Panc1 (cell line): Measurements from ENCODE around the gene FGF14. TPM values are rescaled to one million over a fixed set of nuclear protein-coding genes. Genes with fewer than 3 reads are reported as not detected.
A peak's percentile ranks its signal among the peaks of the same experiment; 100 is the strongest.

ENCODE experiments used
- ATAC-seq: fragments of 200-7000 bp; cut with Tn5 transposase; 2 replicates; pipeline ENCODE4 v1.9.1; 2020; ENCODE audit warnings: mild to moderate bottlenecking, moderate library complexity
- BruUV-seq: library from RNA; stranded (reverse); fragments of 400-500 nt; replicated peaks from 2 replicates; lab custom pipeline; 2021; lab: Mats Ljungman, UMichigan
- CTCF ChIA-PET: fragments of 300-600 bp; sonication (Branson Sonifier 250); formaldehyde crosslinking; loops from one replicate; lab custom pipeline; 2022; ENCODE audit warnings: antibody characterized with exemption; lab: Charles Lee
- POLR2A ChIA-PET: fragments of 300-600 bp; sonication (Branson Sonifier 250); formaldehyde crosslinking; loops from one replicate; lab custom pipeline; 2022; ENCODE audit warnings: antibody characterized with exemption; lab: Charles Lee
- DNase-seq: peaks from one replicate; pipeline ENCODE4 v3.0.0-alpha.2; 2010; ENCODE audit warnings: low read depth, low spot score
- H3K27ac ChIP-seq: 2 replicates; pipeline ENCODE4 v1.5.1; 2011; ENCODE audit warnings: mild to moderate bottlenecking, low read length, inconsistent platforms
- H3K27me3 ChIP-seq: fragments of 200-500 bp; sonication (Bioruptor generic); 2 replicates; pipeline ENCODE4 v1.6.0; 2014; ENCODE audit warnings: low read length, inconsistent platforms; ENCODE audit not compliant: control insufficient read depth, insufficient read depth
- H3K36me3 ChIP-seq: fragments of 200-500 bp; sonication (Bioruptor generic); 2 replicates; pipeline ENCODE4 v1.5.1; 2014; ENCODE audit warnings: inconsistent platforms, mild to moderate bottlenecking, low read length, moderate library complexity; ENCODE audit not compliant: control insufficient read depth, insufficient read depth
- H3K4me1 ChIP-seq: 2 replicates; pipeline ENCODE4 v1.5.1; 2011; ENCODE audit warnings: inconsistent platforms, mild to moderate bottlenecking, low read length, moderate library complexity; ENCODE audit not compliant: control insufficient read depth, insufficient read depth
- H3K4me3 ChIP-seq, 2 experiments: 2 replicates each; pipeline ENCODE4 v1.5.1; 2011 to 2012; ENCODE audit warnings: low read depth in 2 of 2, low read length in 2 of 2, mild to moderate bottlenecking in 2 of 2, inconsistent platforms in 1 of 2, moderate library complexity in 1 of 2
- H3K9me3 ChIP-seq: fragments of 200-500 bp; sonication (Bioruptor generic); 2 replicates; pipeline ENCODE4 v1.5.1; 2014; ENCODE audit warnings: low read depth, mild to moderate bottlenecking, inconsistent platforms, low read length, moderate library complexity; ENCODE audit not compliant: control insufficient read depth, insufficient read depth
- CTCF ChIP-seq: fragments of 450-650 bp; IDR thresholded peaks from 2 replicates; pipeline ENCODE4 v1.5.1; 2017; ENCODE audit warnings: mild to moderate bottlenecking
- POLR2AphosphoS5 ChIP-seq: IDR thresholded peaks from 2 replicates; pipeline ENCODE4 v1.6.1; 2012; ENCODE audit warnings: mild to moderate bottlenecking, low read depth, low read length, moderate library complexity
- SIN3A ChIP-seq: IDR thresholded peaks from 2 replicates; pipeline ENCODE4 v1.6.1; 2012; ENCODE audit warnings: low read depth, mild to moderate bottlenecking, low read length, moderate library complexity, borderline replicate concordance; ENCODE audit not compliant: insufficient read depth
- TCF7L2 ChIP-seq: IDR thresholded peaks from 2 replicates; pipeline ENCODE4 v1.6.1; 2011; ENCODE audit warnings: mild to moderate bottlenecking, low read depth, low read length, inconsistent platforms
- in situ Hi-C: cut with HindIII; loops from 2 replicates; pipeline ENCODE4 v1.10.0; 2016; ENCODE audit warnings: low sequenced_read_pairs, low pct_unique_long_range_greater_than_20kb
- intact Hi-C: fragments of 100-400 bp; cut with micrococcal nuclease; formaldehyde crosslinking; loops from one replicate; pipeline ENCODE4 v1.10.0; 2022; ENCODE audit not compliant: unreplicated experiment
- total RNA-seq: library from RNA; stranded (reverse); gene quantifications from one replicate; pipeline ENCODE4 v1.2.1, GENCODE V29; 2021; ENCODE audit not compliant: unreplicated experiment
- TF ChIP-seq, protein P1 (sequence below), 2 experiments: IDR thresholded peaks; 2 replicates each; pipeline ENCODE4 v1.6.1; 2011 to 2012; ENCODE audit warnings: low read depth in 2 of 2, control low read depth in 1 of 2, low read length in 1 of 2, mild to moderate bottlenecking in 1 of 2, moderate library complexity in 1 of 2; ENCODE audit not compliant: insufficient read depth in 1 of 2

The FGF14 gene
- total RNA-seq, 1 experiment from 2014 or later, result 0.03 TPM

- TF ChIP-seq POLR2AphosphoS5 (no peak), CTCF (no peak), TCF7L2 (no peak), SIN3A (no peak)
- TF ChIP-seq, protein P1, sequence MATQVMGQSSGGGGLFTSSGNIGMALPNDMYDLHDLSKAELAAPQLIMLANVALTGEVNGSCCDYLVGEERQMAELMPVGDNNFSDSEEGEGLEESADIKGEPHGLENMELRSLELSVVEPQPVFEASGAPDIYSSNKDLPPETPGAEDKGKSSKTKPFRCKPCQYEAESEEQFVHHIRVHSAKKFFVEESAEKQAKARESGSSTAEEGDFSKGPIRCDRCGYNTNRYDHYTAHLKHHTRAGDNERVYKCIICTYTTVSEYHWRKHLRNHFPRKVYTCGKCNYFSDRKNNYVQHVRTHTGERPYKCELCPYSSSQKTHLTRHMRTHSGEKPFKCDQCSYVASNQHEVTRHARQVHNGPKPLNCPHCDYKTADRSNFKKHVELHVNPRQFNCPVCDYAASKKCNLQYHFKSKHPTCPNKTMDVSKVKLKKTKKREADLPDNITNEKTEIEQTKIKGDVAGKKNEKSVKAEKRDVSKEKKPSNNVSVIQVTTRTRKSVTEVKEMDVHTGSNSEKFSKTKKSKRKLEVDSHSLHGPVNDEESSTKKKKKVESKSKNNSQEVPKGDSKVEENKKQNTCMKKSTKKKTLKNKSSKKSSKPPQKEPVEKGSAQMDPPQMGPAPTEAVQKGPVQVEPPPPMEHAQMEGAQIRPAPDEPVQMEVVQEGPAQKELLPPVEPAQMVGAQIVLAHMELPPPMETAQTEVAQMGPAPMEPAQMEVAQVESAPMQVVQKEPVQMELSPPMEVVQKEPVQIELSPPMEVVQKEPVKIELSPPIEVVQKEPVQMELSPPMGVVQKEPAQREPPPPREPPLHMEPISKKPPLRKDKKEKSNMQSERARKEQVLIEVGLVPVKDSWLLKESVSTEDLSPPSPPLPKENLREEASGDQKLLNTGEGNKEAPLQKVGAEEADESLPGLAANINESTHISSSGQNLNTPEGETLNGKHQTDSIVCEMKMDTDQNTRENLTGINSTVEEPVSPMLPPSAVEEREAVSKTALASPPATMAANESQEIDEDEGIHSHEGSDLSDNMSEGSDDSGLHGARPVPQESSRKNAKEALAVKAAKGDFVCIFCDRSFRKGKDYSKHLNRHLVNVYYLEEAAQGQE (IDR thresholded peaks at IDR 0.05; ENCODE audit: insufficient read depth in 1 of 2, low read depth in 2 of 2, low read length in 1 of 2), result no peak
- POLR2A ChIA-PET, result no interaction called here
- no peak for DNase-seq
- ATAC-seq, result peak; percentile 55; the same call in 1 of the 2 replicates
- BruUV-seq, result no TSS peak
- intact Hi-C loops (no loop called here), in situ Hi-C loops (no loop called here)
- Histone ChIP-seq H3K4me3 (peak overlapping the region; percentile 38 to 44), H3K27me3 (peaks cover 8% of the 10 kb centered on the region), H3K36me3 (no peaks in the 10 kb centered on the region), H3K9me3 (no peaks in the 10 kb centered on the region), H3K27ac (no peak overlapping the region), H3K4me1 (peaks cover 9% of the 10 kb centered on the region)
- CTCF ChIA-PET, result no interaction called here
Observed at GRCh38 chr13:102402290-102402689, 442 bp upstream of the FGF14 start.

- Histone ChIP-seq H3K9me3 (no peaks in the 10 kb centered on the region), H3K36me3 (no peaks in the 10 kb centered on the region), H3K27ac (no peak overlapping the region), H3K27me3 (peaks cover 8% of the 10 kb centered on the region), H3K4me1 (peaks cover 9% of the 10 kb centered on the region), H3K4me3 (peak overlapping the region; percentile 41 to 44; a peak in 3 of 4 replicates)
- in situ Hi-C loops (no loop called here), intact Hi-C loops (no loop called here)
- DNase-seq (no peak), ATAC-seq (no peak)
- ChIA-PET CTCF (no interaction called here), POLR2A (no interaction called here)
- BruUV-seq, result no TSS peak
- TF ChIP-seq TCF7L2, result no peak
- TF ChIP-seq SIN3A, result no peak
- TF ChIP-seq, protein P1 (IDR thresholded peaks at IDR 0.05; ENCODE audit: insufficient read depth in 1 of 2, low read depth in 2 of 2, low read length in 1 of 2), result no peak
- TF ChIP-seq POLR2AphosphoS5, result no peak
- no peak for TF ChIP-seq CTCF
Observed at GRCh38 chr13:102401265-102401664, 583 bp downstream of the FGF14 start.
